NCI-H446 (cell line): Measurements from ENCODE around the gene CLCN1.
A peak's percentile ranks its signal among the peaks of the same experiment; 100 is the strongest.
"Not testable (repeated sequence)": the region's sequence is repeated elsewhere in the genome, so short reads cannot be mapped to it uniquely, and the experiment has no call there.

Experiments
- DNase-seq, 2 experiments: peaks; one replicate each; lab custom pipeline; 2025; lab: John Stamatoyannopoulos, UW

The CLCN1 gene

GRCh38 chr7:143384661-143385631 is 69.0 kb downstream of the CLCN1 start:
- DNase-seq, result no peak

GRCh38 chr7:143385891-143386781 is 70.2 kb downstream of the CLCN1 start:
- DNase-seq, result no peak

- DNase-seq, result no peak
Observed at GRCh38 chr7:143387156-143387975, 71.5 kb downstream of the CLCN1 start.

- DNase-seq, result no peak
Observed at GRCh38 chr7:143388051-143388450, 72.1 kb downstream of the CLCN1 start.

GRCh38 chr7:143388491-143389101 is 72.7 kb downstream of the CLCN1 start:
- DNase-seq, result no peak

- no peak for DNase-seq
Observed at GRCh38 chr7:143389316-143390103, 73.6 kb downstream of the CLCN1 start.

- no peak for DNase-seq
Observed at GRCh38 chr7:143390104-143390772, 74.3 kb downstream of the CLCN1 start.

- DNase-seq, result no peak
Observed at GRCh38 chr7:143390773-143391317, 74.9 kb downstream of the CLCN1 start.

GRCh38 chr7:143391462-143392404 is 75.8 kb downstream of the CLCN1 start:
- no peak for DNase-seq

- not testable (repeated sequence) for DNase-seq
Observed at GRCh38 chr7:143392427-143392826, 76.5 kb downstream of the CLCN1 start.

GRCh38 chr7:143392875-143393266 is 77.0 kb downstream of the CLCN1 start:
- no peak for DNase-seq

- peak in 1 of 2 experiments; percentile 5 for DNase-seq
Observed at GRCh38 chr7:143393267-143394041, 77.5 kb downstream of the CLCN1 start.

- DNase-seq, result no peak
Observed at GRCh38 chr7:143394068-143394467, 78.2 kb downstream of the CLCN1 start.

GRCh38 chr7:143394777-143395176 is 78.9 kb downstream of the CLCN1 start:
- DNase-seq, result no peak

- no peak for DNase-seq
Observed at GRCh38 chr7:143395187-143396149, 79.6 kb downstream of the CLCN1 start.

- no peak for DNase-seq
Observed at GRCh38 chr7:143396182-143396581, 80.3 kb downstream of the CLCN1 start.
